OCI-M1 (cell line): ENCODE results near the gene AMN1.
"Not testable (repeated sequence)": the region's sequence is repeated elsewhere in the genome, so short reads cannot be mapped to it uniquely, and the experiment has no call there.

Experiments used
- DNase-seq: peaks from one replicate; lab custom pipeline; 2025; lab: John Stamatoyannopoulos, UW

The AMN1 gene

DNA sequence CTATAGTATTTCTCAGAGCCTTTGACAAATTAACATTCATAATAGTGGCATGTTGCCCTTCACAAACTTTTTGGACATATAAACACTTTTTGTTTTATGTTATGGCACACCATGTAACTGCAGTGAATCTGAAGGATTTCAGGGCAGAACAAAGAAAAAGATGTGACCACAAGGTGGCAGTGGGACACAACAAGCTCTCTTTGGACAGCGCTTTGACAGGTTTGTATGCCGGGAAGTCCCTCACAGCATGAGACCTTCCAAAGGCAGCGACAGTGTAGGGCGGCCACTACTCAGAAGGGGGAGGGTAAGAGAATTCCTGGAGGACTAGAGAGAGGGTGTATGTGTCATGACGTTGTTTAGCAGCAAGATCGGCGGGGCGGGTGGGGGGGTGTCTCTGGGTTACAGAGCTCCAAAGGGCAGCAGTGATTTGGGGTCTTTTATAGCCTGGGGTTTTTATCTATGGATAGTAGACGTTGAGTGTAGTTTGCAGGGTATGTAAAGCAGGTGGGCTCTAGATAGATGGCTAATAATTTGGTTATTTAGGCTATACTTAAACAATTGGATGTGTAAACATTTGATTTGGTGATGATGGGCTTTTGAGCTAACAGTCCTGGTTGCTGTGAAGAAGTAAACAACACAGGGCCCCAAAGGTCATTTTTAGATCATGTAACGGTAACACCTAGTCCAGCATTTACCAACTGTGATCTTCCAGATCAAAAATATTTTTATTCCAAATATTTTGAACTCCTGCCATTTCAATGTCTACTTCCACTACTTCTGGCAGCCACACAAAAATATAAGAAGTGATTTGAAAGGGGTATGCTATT, 46.5 kb downstream of the AMN1 start:
- peak; percentile 93 for DNase-seq

DNA sequence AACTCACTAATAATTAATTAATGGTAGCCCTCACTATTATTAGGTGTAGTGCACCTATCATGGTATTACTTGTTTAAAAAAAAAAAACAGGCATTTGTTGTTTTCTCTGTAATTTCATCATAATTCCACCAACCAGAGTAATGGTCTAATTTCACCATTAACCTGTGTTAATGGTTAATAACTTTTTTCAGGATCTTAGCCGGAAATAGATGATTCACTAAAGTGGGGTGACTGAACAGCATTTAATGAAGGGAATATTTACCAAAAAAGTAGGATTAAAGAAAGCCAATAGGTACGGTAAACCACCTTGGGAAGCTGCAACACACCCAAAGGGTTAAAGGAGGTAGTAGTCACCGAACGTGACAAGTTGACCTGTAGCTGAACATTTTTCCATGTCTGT, 56.3 kb downstream of the AMN1 start:
- DNase-seq, result no peak

DNA sequence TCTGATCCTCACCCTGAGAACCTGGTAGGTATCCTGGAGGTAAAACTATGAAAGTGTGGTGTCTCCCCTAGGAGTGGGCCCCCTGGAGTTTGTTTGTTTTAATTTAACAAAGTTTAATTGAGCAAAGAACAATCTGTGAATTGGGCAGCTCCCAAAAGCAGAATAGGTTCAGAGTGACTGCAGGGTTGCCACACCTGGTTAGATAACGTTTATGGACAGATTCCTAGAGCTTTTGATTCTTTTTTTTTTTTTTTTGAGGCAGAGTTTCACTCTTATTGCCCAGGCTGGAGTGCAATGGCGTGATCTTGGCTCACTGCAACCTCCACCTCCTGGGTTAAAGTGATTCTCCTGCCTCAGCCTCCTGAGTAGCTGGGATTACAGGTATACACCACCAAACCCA, 59.2 kb downstream of the AMN1 start:
- not testable (repeated sequence) for DNase-seq

DNA sequence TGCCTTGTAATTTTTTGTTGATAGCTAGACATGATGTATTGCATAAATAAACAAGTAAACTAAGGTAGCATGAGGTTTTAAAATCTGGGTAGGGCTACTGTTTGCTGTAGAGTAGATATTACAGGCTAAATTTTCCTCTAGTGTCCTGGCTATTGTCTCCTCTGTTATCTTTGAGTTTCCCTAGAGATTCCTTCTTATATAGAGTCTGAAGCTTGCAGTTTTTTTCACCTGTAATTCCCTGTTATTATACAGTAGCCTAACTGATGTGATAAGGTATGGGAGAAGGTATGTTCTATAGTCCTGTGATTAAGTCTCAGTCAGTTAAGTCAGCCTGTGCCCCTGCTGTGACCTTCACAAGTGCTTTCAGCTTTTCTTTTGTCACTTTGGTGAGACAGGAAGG, 59.8 kb downstream of the AMN1 start:
- no peak for DNase-seq

DNA sequence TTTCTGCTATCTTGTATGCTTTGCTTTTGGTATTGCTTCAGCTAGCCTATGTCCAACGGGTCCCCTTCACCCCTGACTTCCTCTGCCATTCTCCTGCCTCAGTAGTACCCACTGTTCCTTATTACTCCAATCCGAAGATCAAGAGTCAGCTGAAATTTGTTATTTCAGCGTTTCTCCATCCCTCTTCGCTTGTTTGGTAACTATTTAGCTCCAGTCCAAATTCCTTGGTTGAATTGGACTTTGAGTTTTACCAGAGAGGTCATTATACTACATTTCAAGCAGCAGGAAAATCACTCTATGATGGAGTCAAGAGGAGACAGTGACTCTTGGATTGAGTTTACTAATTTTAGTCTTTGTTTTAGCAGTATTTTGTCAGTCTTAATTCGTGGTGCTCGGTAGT, 64.8 kb downstream of the AMN1 start:
- DNase-seq, result no peak

DNA sequence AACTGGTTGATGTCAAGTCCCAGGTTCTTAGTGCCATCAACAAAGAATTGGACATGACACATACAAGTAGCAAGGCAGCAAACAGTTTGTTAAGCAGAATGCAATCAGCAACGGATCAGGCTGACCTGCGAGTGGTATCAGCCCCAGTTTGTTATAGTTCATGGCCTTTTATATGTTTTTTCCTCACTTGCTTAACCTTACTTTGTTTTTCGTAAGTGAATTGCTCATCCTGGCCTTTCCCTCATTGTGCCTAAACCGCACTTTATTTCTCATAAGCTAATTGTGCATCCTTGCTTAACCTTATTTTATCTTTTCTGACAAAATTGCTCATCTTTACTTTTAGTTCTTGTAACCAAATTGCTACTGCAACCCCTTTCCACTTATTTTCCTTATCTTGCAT, 65.2 kb downstream of the AMN1 start:
- DNase-seq, result no peak

DNA sequence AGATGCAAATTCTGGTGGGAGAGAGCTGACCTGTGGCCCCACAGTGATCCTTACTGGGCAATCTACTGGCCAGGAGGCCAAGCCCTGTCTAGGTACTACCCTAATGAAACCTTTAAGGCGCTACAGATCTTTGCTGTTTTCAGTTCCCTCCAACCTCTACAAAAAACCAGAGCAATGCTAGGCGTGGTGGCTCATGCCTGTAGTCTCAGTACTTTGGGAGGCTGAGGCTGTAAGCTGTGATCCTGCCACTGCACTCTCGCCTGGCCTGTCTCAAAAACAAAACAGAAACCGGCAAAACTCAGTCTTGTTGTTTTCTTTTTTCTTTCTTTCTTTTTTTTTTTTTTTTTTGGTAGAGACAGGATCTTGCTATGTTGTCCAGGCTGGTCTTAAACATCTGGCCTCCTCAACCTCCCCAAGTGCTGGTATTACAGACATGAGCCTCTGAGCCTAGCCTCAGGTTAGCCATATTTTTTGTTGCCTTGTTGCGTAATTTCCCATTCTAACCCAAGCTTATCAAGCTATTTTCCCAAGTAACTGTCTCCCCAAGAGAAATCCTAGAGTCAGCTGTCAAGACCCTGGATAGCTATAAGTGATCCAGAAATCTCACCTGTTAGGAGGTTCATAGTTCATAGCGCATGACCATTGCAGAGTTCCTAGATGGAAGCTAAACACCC, 66.5 kb downstream of the AMN1 start:
- DNase-seq, result no peak

DNA sequence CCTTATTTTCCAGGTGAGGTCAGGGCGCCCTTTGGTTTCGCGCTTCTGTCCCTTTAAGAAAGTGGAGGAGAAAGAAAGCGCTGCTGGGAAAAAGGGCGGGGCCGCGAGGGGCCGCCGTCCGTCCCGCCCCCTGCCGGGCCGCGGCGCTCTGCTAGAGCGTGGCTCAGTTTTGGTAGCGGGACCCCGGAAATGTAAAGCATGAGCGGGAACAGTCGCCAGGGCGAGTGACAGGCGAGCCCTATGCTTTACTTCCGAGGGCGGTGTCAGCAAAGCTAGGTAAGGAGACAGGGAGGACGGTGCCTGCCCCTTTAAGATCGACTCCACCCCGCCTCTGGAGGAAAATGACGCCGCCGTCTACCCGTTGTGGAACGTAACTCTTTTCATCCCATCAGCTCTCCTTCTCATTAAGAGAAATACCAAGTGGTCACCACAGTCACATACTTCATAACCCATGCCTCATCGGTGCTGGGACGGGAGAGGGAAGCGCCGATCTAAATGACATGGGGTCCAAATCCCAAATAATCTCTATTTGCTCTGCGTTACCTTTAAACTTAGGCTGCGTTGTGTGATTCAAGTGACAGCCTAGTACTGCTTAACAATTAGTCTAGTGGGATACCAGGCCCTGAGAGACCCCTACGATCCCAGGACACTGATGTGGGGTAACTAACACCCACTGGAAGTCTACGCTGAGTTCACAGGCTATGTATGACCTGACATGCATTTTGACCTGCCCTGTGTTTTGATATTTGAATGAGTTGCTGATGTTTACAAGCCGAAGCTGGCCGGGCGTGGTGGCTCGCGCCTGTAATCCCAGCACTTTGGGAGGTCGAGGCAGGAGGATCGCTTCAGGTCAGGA, 69.5 kb downstream of the AMN1 start, which contains the start of gene ETFBKMT:
TSS of gene ETFBKMT (plus strand) at position 602 of the 856 bp plus-strand sequence. CDS start 2,266 bp downstream, outside the sequence.
- peak; percentile 98 for DNase-seq

DNA sequence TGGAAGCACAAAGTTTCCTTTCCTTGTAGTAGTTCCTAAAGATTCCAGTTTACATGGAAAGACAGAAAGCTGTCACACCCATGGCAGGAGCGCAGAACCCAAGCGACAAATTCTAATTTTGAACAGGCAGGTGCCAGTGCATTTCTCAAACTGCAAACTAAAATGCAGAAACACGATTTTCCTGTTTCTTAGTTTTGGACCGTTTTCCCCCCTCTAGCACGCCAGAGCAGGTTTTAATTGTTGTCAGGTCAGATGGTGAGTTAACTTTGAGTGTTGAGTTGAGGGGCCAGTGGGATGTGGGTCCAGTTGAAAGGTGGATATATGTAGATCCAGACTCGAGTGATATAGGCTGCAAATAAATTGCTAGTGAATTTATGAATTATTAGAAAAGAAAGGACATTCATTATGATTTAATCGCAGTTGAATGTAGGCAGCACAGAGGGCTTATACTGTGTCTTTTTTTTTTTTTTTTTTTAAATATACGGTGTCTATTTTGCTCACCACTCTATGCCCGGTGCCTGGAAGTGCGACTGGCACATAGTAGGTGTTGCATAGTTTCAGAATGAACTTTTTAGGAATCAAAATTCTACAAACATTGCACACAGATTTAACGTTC, 70.2 kb downstream of the AMN1 start:
- DNase-seq, result peak; percentile 55

DNA sequence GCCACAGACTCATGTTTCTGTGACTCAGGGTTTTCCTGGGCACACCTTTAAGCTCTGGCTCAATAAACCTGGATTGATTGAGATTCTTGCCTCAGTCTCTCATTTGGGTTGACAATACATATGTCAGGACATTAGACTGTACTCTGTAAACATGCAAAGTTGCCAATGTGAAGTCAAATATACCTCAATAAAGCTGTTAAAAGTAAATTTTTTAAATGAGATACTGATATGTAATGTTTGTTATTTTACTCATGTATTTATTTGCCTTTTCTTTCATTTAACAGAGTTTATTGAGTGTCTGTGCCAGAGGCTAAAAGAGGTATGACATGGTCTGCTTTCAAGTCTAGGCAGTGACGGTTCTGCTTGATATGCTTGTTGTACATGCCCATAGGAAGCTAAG, 73.0 kb downstream of the AMN1 start:
- DNase-seq, result no peak

DNA sequence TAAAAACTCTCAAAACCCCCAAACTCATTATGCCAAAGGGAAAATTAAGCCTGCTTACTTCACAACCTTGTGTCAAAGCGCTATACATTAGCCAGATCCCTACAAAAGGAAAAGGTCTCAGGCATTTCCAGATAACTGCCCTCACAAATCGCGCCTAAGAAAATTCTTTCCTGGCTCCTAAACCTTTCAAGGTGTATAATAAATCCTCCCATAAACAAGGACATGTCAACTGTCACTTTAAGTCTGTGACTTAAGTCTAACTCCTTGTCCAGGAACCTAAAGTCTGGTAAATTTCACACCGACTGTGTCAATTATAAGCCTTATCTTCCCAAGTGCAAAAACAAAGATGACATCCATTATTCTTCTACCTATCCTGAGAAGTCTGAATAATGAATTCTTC, 73.6 kb downstream of the AMN1 start:
- no peak for DNase-seq

DNA sequence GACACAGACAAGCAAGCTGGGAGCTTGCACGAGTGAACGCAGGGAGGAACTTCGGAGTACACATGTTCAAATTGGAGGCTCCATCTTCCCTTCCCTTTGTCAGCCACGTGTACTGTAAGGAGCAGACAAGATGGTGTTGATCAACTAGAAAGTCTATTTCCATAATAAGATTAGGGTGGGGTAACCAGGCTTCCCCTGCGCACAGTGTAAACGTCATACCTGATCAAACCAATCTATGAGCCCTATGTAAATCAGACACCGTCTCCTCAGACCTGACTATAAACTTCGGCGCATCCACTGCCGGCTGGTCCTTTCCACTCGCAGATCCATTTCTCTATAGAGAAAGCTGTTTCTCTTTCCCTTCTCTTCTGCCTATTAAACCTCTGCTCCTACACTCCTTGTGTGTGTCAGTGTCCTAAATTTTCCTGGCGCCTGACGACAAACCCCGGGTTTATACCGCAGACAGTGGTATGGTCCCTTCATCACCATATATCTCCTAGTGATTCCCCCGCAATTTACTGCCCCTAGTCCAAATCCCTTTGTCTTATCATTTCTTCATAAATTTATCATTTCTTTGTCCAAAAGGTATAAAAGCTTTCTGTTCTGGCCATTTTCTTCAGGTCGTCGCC, 76.8 kb downstream of the AMN1 start:
- DNase-seq, result no peak

DNA sequence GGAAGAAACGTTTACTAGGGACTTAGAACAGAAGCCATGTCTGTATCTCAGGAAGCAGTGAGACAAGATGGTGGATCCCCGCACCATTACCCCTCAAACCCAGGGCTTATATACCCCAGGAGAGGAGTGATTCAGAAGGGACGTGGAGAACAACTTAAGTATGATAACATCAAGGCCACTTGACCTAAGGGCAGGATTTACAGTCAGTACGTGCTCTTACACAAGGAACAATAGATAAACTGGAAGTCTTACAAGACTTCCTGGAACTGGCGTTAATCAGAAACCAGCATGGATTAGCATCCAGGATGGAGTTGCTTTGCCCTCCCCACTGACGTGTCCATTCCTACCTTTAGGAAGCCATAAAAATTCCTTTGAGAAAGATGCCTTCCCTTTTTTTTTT, 77.9 kb downstream of the AMN1 start:
- peak; percentile 45 for DNase-seq

DNA sequence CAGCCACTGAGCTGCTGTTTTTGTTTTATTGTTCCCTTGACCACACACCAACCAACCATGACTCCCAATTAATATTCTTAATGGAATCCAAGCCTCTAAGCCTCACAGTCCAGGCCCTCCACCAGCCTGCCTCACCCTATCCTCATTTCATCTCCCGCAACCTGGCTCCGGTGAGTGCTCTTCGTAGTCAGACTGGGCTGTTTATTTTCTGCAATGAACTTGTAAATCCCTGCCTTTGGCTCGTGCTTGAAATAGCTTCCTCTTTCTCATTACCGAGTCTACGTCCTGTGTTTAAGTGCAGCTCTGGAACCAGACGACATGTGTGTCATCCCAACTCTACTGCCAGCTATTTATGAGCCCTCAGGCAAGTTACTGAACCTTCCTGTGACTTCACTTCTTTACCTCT, 81.7 kb downstream of the AMN1 start:
- peak; percentile 23 for DNase-seq

DNA sequence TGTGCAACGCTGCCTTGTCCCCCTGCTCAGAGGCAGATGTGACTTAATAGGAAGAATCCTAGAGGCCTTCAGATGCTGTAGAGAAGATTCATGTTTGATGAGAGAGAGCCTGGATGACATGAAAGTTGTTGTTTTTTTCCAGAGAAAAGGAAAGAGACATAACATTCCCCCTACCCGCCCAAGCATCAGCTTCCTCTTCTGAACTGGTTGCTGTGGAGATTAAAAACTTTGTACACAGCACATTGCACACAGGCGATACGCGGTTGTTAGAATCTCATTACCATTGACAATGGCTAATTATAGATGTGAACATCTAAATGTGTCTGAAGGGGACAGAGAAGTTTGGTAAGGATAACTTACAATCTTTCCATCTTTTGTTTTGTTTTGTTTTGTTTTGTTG, 82.9 kb downstream of the AMN1 start:
- DNase-seq, result no peak

DNA sequence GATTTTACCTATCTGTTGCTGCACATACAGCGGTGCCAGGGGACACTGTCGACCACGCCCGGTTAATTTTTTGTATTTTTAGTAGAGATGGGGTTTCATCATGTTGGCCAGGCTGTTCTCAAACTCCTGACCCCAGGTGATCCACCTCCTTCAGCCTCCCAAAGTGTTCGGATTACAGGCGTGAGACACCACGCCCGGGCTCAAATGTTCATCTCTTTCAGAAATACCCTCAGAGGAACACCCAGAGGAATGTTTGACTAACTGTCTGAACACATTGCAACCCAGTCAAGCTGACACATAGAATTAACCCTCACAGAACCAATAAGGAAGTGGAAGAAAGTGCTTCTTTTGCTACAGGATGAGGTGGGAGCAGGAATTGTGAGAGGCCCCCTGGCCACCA, 84.3 kb downstream of the AMN1 start:
- no peak for DNase-seq

DNA sequence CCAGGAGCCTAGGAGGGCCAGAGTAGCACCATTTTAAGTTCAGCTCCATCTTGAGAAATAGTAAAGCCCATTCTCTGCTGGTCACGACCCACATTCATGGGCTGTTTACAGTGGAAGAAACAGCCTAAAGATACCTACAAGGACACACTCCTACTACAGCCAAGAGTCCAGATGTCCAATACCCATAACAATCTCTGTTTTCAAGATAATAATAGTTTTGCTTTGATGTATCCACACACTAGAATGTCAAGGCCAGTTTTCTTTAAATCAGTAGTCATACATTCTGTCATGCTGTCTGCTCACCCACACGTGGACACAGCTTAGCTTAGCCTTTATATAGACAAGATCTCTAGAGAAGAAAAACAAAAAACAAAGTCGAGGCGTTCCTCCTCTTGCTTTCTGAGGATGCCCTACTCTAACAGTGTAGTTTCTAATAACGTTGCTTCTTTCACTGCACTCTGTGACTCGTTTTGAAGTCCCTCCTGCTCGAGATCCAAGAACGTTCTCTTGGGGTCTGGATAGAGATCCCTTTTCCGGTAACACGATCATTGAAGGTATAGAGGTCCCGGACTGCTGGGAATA, 87.2 kb downstream of the AMN1 start:
- DNase-seq, result no peak

DNA sequence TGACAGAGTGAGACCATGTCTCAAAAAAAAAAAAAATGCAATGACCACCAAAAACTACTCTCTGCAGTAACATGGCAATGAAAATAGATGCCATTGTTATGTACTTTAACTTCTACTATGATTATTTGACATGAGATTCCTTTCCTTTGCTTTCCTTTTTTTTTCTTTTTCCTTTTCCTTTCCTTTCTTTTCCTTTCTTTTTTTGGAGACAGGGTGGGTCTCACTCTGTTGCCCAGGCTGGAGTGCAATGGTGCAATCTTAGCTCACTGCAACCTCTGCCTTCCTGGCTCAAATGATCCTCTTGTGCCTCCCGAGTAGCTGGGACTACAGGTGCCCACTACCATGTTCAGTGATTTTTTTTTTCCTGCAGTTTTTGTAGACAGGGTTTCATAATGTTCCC, 94.2 kb downstream of the AMN1 start:
- no peak for DNase-seq

DNA sequence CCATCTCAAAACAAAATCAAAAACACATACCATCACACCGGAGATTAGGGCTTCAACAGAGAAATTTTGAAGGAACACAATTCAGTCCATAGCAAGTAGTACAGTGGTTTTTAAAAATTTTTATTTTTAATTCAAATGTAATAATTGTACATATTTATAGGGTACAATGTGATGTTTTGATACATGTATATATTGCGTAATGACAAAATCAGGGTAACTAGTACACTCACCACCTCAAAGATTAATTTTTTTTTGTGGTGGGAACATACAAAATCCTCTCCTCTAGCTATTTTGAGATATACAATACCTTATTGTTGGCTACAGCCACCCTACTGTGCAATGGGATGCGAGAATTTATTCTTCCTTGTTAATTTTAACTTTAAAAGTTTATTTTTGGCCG, 95.4 kb downstream of the AMN1 start:
- DNase-seq, result no peak

DNA sequence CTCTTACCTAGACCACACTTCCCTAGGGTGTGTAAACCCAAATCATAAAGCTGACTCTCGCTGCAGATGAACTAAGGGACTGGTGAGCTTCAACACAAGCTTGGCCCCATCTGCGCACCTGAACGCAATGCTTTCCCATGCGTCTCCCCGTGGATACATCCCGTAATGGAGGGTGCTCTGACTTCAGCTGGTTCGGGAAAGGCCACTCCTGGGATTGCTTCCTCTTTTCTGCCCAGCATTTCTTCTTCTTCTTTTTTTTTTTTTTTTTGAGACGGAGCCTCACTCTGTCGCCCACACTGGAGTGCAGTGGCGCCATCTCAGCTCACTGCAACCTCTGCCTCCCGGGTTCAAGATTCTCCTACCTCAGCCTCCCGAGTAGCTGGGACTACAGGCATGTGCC, 97.0 kb downstream of the AMN1 start:
- peak; percentile 23 for DNase-seq

DNA sequence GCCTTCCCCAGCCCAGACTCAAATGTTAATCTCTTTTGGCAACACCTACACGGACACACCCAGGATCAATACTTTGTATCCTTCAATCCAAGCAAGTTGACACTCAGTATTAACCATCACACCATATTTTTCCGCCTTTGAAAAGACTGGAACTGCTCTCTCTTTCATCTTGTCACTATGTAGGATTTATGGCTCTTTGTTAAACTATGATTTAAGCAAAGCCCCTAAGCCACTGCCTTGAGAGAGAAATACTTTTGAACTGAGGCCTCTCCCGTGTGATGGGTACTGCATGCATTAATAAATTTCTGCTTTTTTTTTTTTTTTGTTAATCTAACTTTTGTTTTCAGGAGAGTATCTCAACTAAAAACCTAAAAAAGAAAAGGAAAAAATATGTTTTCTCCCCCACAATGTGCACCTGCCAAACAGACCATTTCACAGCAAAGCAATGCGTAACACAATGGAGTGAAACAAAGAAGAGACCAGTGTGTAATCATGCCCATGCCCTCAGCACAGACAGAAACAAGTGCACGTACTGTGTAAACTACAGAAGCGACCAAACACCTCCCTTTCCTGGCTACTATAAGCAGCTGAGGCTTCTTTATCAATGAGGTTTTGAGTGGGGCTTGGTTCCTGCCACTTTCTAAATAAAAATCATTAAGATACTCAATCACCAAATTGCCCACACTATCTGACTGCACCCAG, 97.6 kb downstream of the AMN1 start:
- DNase-seq, result no peak
